ENCODE results near the gene ST6GALNAC6. TPM values are rescaled to one million over a fixed set of nuclear protein-coding genes. Genes with fewer than 3 reads are reported as not detected.

The ST6GALNAC6 gene
- total and polyA plus RNA-seq, 2 of the 8 experiments (the other 6 are each of a cell fraction or from before 2014, with no cell fraction given): 43.7 to 64.4 TPM

- no peak overlapping the region for H2BK12ac ChIP-seq (ENCODE audit: low read depth, low read length)
- no peak overlapping the region for H4K8ac ChIP-seq (ENCODE audit: extremely low read depth, insufficient read depth, low read length)
- H3K23me2 ChIP-seq (ENCODE audit: low read depth, low read length): peaks cover 16% of the 10 kb centered on the region; the same call in 1 of the 2 replicates
- H3K27ac ChIP-seq (ENCODE audit: low read depth, low read length): no peak overlapping the region
- no peak overlapping the region for H2AFZ ChIP-seq (ENCODE audit: low read length)
- no peak overlapping the region for H3K23ac ChIP-seq (ENCODE audit: insufficient read length)
- H3K4me2 ChIP-seq (ENCODE audit: insufficient read depth in 1 of 2, low read depth in 2 of 2, low read length in 2 of 2): peak overlapping the region; percentile 84 to 95; a peak in 3 of 4 replicates
- peaks cover 10% of the 10 kb centered on the region for H3K79me1 ChIP-seq (ENCODE audit: low read depth, low read length)
- no peak overlapping the region; a peak in 1 of 7 replicates for H3K9ac ChIP-seq (replicated peaks in 1 of 4; ENCODE audit: extremely low read depth in 1 of 4, low read depth in 3 of 4, low read length in 3 of 4)
- H3K4me1 ChIP-seq (replicated peaks in 1 of 4; ENCODE audit: control insufficient read depth in 3 of 4, insufficient read depth in 4 of 4, low read length in 3 of 4): peaks cover 3 to 14% (median 10%) of the 10 kb centered on the region in 4 experiments
- H2BK120ac ChIP-seq (replicated peaks; ENCODE audit: low read depth, low read length): no peak overlapping the region
- WGBS, 2 experiments (ENCODE audit: extremely low coverage in 1 of 2, insufficient coverage in 1 of 2, insufficient read length in 1 of 2, insufficient replicate concordance in 2 of 2, low coverage in 1 of 2, low lambda C conversion rate in 2 of 2, missing lambda C conversion rate in 1 of 2): 90% methylated on average over 14 of the region's 14 CpGs; no CpG with 5 or more reads in 1 of the 2 experiments
- H3K14ac ChIP-seq (ENCODE audit: insufficient read length): no peak overlapping the region
- H3K56ac ChIP-seq (replicated peaks; ENCODE audit: insufficient read length, low read depth, low read length): no peak overlapping the region
- H3K36me3 ChIP-seq (ENCODE audit: control insufficient read depth in 2 of 4, insufficient read depth in 4 of 4, low read length in 3 of 4): peaks cover 0 to 3% (median 0%) of the 10 kb centered on the region in 4 experiments; a peak in 2 of 8 replicates
- ChIA-PET POLR2A (ENCODE audit: partially characterized antibody) (interaction anchor here (1.2 to 1.4 kb wide), 3 partner anchors 25 to 114 kb away, joined by 3 to 4 read pairs (median 4); no protein-coding TSS in a partner anchor), CTCF (ENCODE audit: partially characterized antibody) (interaction anchor here (1.3 to 35.5 kb wide), 2 partner anchors 15 to 95 kb away, joined by 3 to 825 read pairs; no protein-coding TSS in a partner anchor)
- peaks cover 0 to 15% of the 10 kb centered on the region in 2 experiments; a peak in 1 of 4 replicates for H3K79me2 ChIP-seq (ENCODE audit: control insufficient read depth in 1 of 2, insufficient read depth in 2 of 2, low read length in 2 of 2)
- H4K5ac ChIP-seq (ENCODE audit: insufficient read length, low read depth, low read length): no peak overlapping the region
- H4K20me1 ChIP-seq (replicated peaks in 1 of 2; ENCODE audit: control insufficient read depth in 1 of 2, insufficient read depth in 2 of 2, low read length in 2 of 2): peaks cover 1 to 22% of the 10 kb centered on the region in 2 experiments
- H3K27me3 ChIP-seq (replicated peaks in 1 of 4; ENCODE audit: control insufficient read depth in 3 of 4, extremely low read depth in 1 of 4, insufficient read depth in 3 of 4, low read length in 3 of 4): no peaks in the 10 kb centered on the region
- H3K4me3 ChIP-seq (ENCODE audit: extremely low read depth in 1 of 4, insufficient read depth in 2 of 4, low read depth in 3 of 4, low read length in 4 of 4): peak overlapping the region; percentile 76 to 98 (median 88); a peak in 5 of 8 replicates
- H3K18ac ChIP-seq (ENCODE audit: extremely low read depth, low read length): no peak overlapping the region
- no peak overlapping the region for H4K91ac ChIP-seq (replicated peaks; ENCODE audit: insufficient read length, low read length)
- no peak overlapping the region for H2BK5ac ChIP-seq (ENCODE audit: low read depth, low read length)
- no peaks in the 10 kb centered on the region for H3K9me3 ChIP-seq (ENCODE audit: insufficient read depth in 2 of 2, low read depth in 1 of 2, low read length in 1 of 2)
- DNase-seq (ENCODE audit: low read depth in 1 of 2, low spot score in 2 of 2) (no peak), FAIRE-seq (no peak)
- no peak overlapping the region for H2AK5ac ChIP-seq (ENCODE audit: low read depth, low read length)
- H2BK15ac ChIP-seq (ENCODE audit: low read length): no peak overlapping the region
- TF ChIP-seq KDM5A (IDR thresholded peaks at IDR 0.05; ENCODE audit: low read length) (no peak), RNF2 (IDR thresholded peaks at IDR 0.05; ENCODE audit: borderline replicate concordance, low read depth, low read length, missing control alignments, poor library complexity, severe bottlenecking) (no peak), SIX5 (IDR thresholded peaks at IDR 0.05; ENCODE audit: low read depth, low read length) (no peak)
- no peak overlapping the region for H2BK20ac ChIP-seq (ENCODE audit: low read length)
- H3K4ac ChIP-seq (replicated peaks; ENCODE audit: insufficient read length, low read depth, low read length): no peak overlapping the region
These were observed 37.0 kb upstream of the ST6GALNAC6 start for GRCh38 chr9:127936347-127936852.
